Endothelial cell of umbilical vein (primary cell): ENCODE data around the gene RAB5IF. TPM values are rescaled to one million over a fixed set of nuclear protein-coding genes. Genes with fewer than 3 reads are reported as not detected.

Experiments used
- BruUV-seq: library from RNA; stranded (reverse); fragments of 400-500 nt; replicated peaks from 2 replicates; lab custom pipeline; 2021; lab: Mats Ljungman, UMichigan
- CTCF ChIA-PET: fragments of 300-600, 350-600 bp; sonication (Branson Sonifier 250); formaldehyde crosslinking; loops from one replicate; lab custom pipeline; 2021; ENCODE audit warnings: antibody characterized with exemption, inconsistent platforms; lab: Charles Lee
- POLR2A ChIA-PET: fragments of 300-600, 350-600 bp; sonication (Branson Sonifier 250); formaldehyde crosslinking; loops from one replicate; lab custom pipeline; 2021; ENCODE audit warnings: antibody characterized with exemption, inconsistent platforms; lab: Charles Lee
- DNase-seq: peaks from one replicate; pipeline ENCODE4 v3.0.0-alpha.2; 2011; ENCODE audit warnings: low read depth, low spot score
- FAIRE-seq: peaks from 2 replicates; lab custom pipeline; 2011; peaks lifted over from hg19 to GRCh38; lab: Jason Lieb, UNC
- H2AFZ ChIP-seq: 2 replicates; pipeline ENCODE4 v1.6.0; 2012; ENCODE audit warnings: low read depth, low read length, control low read depth, inconsistent platforms
- H3K27ac ChIP-seq: 2 replicates; pipeline ENCODE4 v1.5.1; 2011; ENCODE audit warnings: low read depth, mild to moderate bottlenecking, control low read depth, low read length, moderate library complexity; ENCODE audit not compliant: insufficient read depth
- H3K27me3 ChIP-seq, 2 experiments: 2 replicates each; pipeline versions ENCODE4 v1.6.0 to v1.6.1; 2011; ENCODE audit warnings: low read length in 2 of 2, mixed read lengths in 1 of 2; ENCODE audit not compliant: control insufficient read depth in 2 of 2, insufficient read depth in 2 of 2
- H3K36me3 ChIP-seq, 2 experiments: 2 replicates in 1 of 2; 3 replicates in 1 of 2; pipeline ENCODE4 v1.5.1; 2011; ENCODE audit warnings: low read length in 2 of 2, mild to moderate bottlenecking in 1 of 2, moderate library complexity in 1 of 2; ENCODE audit not compliant: control insufficient read depth in 2 of 2, insufficient read depth in 2 of 2; ENCODE audit errors: extremely low read depth in 1 of 2
- H3K4me1 ChIP-seq: 3 replicates; pipeline ENCODE4 v1.5.1; 2011; ENCODE audit warnings: mild to moderate bottlenecking, low read length; ENCODE audit not compliant: control insufficient read depth, insufficient read depth; ENCODE audit errors: extremely low read depth
- H3K4me2 ChIP-seq: 2 replicates; pipeline ENCODE4 v1.6.1; 2011; ENCODE audit warnings: low read length, control low read depth, mixed read lengths; ENCODE audit not compliant: insufficient read depth
- H3K4me3 ChIP-seq, 3 experiments: fragments of 200-600 bp in 1 of 3; sonication (generic), shearing (Covaris generic) in 1 of 3; replicated peaks in 1 of 3; 2 replicates each; pipeline ENCODE4 v1.5.1; 2011 to 2016; ENCODE audit warnings: control low read depth in 3 of 3, low read length in 3 of 3, mild to moderate bottlenecking in 2 of 3, inconsistent platforms in 1 of 3, low read depth in 1 of 3, moderate library complexity in 1 of 3; ENCODE audit not compliant: insufficient read depth in 1 of 3
- H3K79me2 ChIP-seq: 2 replicates; pipeline ENCODE4 v1.6.0; 2012; ENCODE audit warnings: low read length, inconsistent platforms; ENCODE audit not compliant: control insufficient read depth, insufficient read depth
- H3K9ac ChIP-seq: replicated peaks from 2 replicates; pipeline ENCODE3; 2011; ENCODE audit warnings: low read length, control low read depth; ENCODE audit not compliant: insufficient read depth; ENCODE audit errors: extremely low read depth
- H3K9me1 ChIP-seq: replicated peaks from 3 replicates; pipeline ENCODE4 v1.6.0; 2011; ENCODE audit warnings: mild to moderate bottlenecking, low read length; ENCODE audit not compliant: control insufficient read depth, insufficient read depth; ENCODE audit errors: extremely low read depth
- H3K9me3 ChIP-seq: replicated peaks from 2 replicates; pipeline ENCODE4 v1.5.1; 2012; ENCODE audit warnings: low read length, inconsistent platforms; ENCODE audit not compliant: control insufficient read depth, insufficient read depth
- H4K20me1 ChIP-seq: replicated peaks from 2 replicates; pipeline ENCODE3; 2011; ENCODE audit warnings: mild to moderate bottlenecking, low read length; ENCODE audit not compliant: control insufficient read depth, insufficient read depth; ENCODE audit errors: extremely low read depth
- CTCF ChIP-seq, 2 donors: IDR thresholded peaks; 1 replicate in 1 of 2; 2 replicates in 1 of 2; pipeline ENCODE4 v1.5.1; 2011; ENCODE audit warnings: low read length in 2 of 2, mild to moderate bottlenecking in 2 of 2, moderate library complexity in 2 of 2, control low read depth in 1 of 2, inconsistent platforms in 1 of 2, low read depth in 1 of 2; ENCODE audit not compliant: insufficient read depth in 1 of 2; ENCODE audit errors: extremely low read depth in 1 of 2
- EZH2 ChIP-seq: IDR thresholded peaks from 2 replicates; pipeline ENCODE4 v1.6.1; 2012; ENCODE audit warnings: borderline replicate concordance, low read depth, mild to moderate bottlenecking, moderate library complexity, low read length, inconsistent platforms; ENCODE audit not compliant: severe bottlenecking
- FOS ChIP-seq: IDR thresholded peaks from 2 replicates; pipeline ENCODE4 v1.6.1; 2011; ENCODE audit warnings: mild to moderate bottlenecking, low read length, moderate library complexity, borderline replicate concordance; ENCODE audit not compliant: insufficient read depth
- GATA2 ChIP-seq: IDR thresholded peaks from 2 replicates; pipeline ENCODE4 v1.7.0; 2011; ENCODE audit warnings: low read depth, mild to moderate bottlenecking, moderate library complexity, mixed read lengths, low read length; ENCODE audit not compliant: insufficient read length, insufficient read depth
- JUN ChIP-seq: IDR thresholded peaks from 2 replicates; pipeline ENCODE4 v1.6.1; 2011; ENCODE audit warnings: borderline replicate concordance, low read depth; ENCODE audit not compliant: insufficient read length, insufficient read depth
- MAX ChIP-seq: IDR thresholded peaks from 2 replicates; pipeline ENCODE4 v1.6.1; 2011; ENCODE audit not compliant: insufficient read depth, insufficient read length
- MYC ChIP-seq: IDR thresholded peaks from one replicate; pipeline ENCODE4 v1.6.1; 2011; ENCODE audit warnings: mild to moderate bottlenecking, low read depth, low read length
- POLR2A ChIP-seq: IDR thresholded peaks from 2 replicates; pipeline ENCODE4 v1.6.1; 2012; ENCODE audit warnings: low read depth, mild to moderate bottlenecking, control low read depth, low read length
- POLR2AphosphoS5 ChIP-seq: IDR thresholded peaks from 2 replicates; pipeline ENCODE4 v1.6.1; 2012; ENCODE audit warnings: low read depth, mild to moderate bottlenecking, control low read depth, low read length, moderate library complexity; ENCODE audit not compliant: insufficient read depth
- dilution Hi-C: fragments of 300-500 bp; cut with MboI; formaldehyde crosslinking; loops from one replicate; pipeline ENCODE4 v1.15.0; 2019; ENCODE audit warnings: low sequenced_read_pairs; ENCODE audit not compliant: extremely low pct_ligation_motif_present
- intact Hi-C: fragments of 100-400 bp; cut with micrococcal nuclease; formaldehyde crosslinking; loops from one replicate; pipeline ENCODE4 v1.10.0; 2022
- polyA plus RNA-seq, 4 experiments: library from polyadenylated mRNA; depleted of rRNA in 3 of 4; stranded (reverse) in 3 of 4; unstranded in 1 of 4; fragments of >200 nt; gene quantifications; 2 replicates each; pipeline versions ENCODE4 v1.2.1 to v1.2.3, GENCODE V29; 2011 to 2012; ENCODE audit warnings: missing spikeins in 1 of 4
- total RNA-seq: library from RNA; stranded (reverse); gene quantifications from 2 replicates; pipeline ENCODE4 v1.2.3, GENCODE V29; 2021

Gene RAB5IF
- total and polyA plus RNA-seq, 2 donors (not counting 3 experiments of a cell fraction or from before 2014, with no cell fraction given) = 113 to 162 TPM

GRCh38 chr20:36584018-36584481, 21.5 kb upstream of the RAB5IF start:
- no TSS peak for BruUV-seq
- dilution Hi-C loops (no loop called here), intact Hi-C loops (no loop called here)
- Histone ChIP-seq H2AFZ (no peak overlapping the region), H4K20me1 (no peaks in the 10 kb centered on the region), H3K4me2 (no peak overlapping the region), H3K27me3 (no peaks in the 10 kb centered on the region), H3K9ac (no peak overlapping the region), H3K79me2 (no peaks in the 10 kb centered on the region), H3K4me3 (no peak overlapping the region), H3K9me3 (no peaks in the 10 kb centered on the region), H3K4me1 (no peaks in the 10 kb centered on the region), H3K9me1 (no peaks in the 10 kb centered on the region), H3K36me3 (peaks cover 5 to 14% of the 10 kb centered on the region in 2 experiments), H3K27ac (no peak overlapping the region)
- ChIA-PET CTCF (interaction anchor here (1.0 kb wide), 1 partner anchor 16 kb away, joined by 3 read pairs; no protein-coding TSS in a partner anchor), POLR2A (no interaction called here)
- FAIRE-seq (no peak), DNase-seq (no peak)
- TF ChIP-seq GATA2 (no peak), JUN (no peak), MAX (no peak), CTCF (IDR thresholded peaks at IDR 0.05; ENCODE audit: extremely low read depth in 1 of 2, insufficient read depth in 1 of 2, low read depth in 1 of 2, low read length in 2 of 2) (no peak), POLR2AphosphoS5 (no peak), MYC (no peak), POLR2A (no peak), EZH2 (no peak), FOS (no peak)
